HEK293 (cell line): Measurements from ENCODE around the gene MLLT3.
A peak's percentile ranks its signal among the peaks of the same experiment; 100 is the strongest.

Experiments
- CTCF ChIA-PET: fragments of 350-600 bp; formaldehyde crosslinking; extraction: SDS; loops from one replicate; lab custom pipeline; 2021; ENCODE audit warnings: antibody characterized with exemption; lab: Yijun Ruan, JAX
- POLR2A ChIA-PET: fragments of 300-600 bp; formaldehyde crosslinking; extraction: SDS; loops from one replicate; lab custom pipeline; 2020; ENCODE audit warnings: antibody characterized with exemption, inconsistent platforms; lab: Yijun Ruan, JAX
- H3K27ac ChIP-seq: fragments of 200-500 bp; sonication (Bioruptor generic); 2 replicates; pipeline ENCODE4 v1.5.1; 2014; ENCODE audit warnings: low read depth, low read length, control low read depth, inconsistent platforms; ENCODE audit errors: extremely low read depth
- H3K36me3 ChIP-seq, 2 experiments: fragments of 200-500 bp in 1 of 2; sonication (Bioruptor generic) in 1 of 2; 1 replicate in 1 of 2; 2 replicates in 1 of 2; pipeline ENCODE4 v1.5.1; 2014 to 2017; ENCODE audit warnings: inconsistent platforms in 2 of 2, low read length in 2 of 2; ENCODE audit not compliant: control insufficient read depth in 2 of 2, insufficient read depth in 1 of 2
- H3K4me1 ChIP-seq: fragments of 200-500 bp; sonication (Bioruptor generic); 2 replicates; pipeline ENCODE4 v1.5.1; 2014; ENCODE audit warnings: mild to moderate bottlenecking, low read length, inconsistent platforms; ENCODE audit not compliant: control insufficient read depth, insufficient read depth
- H3K4me3 ChIP-seq: 2 replicates; pipeline ENCODE4 v1.5.1; 2011; ENCODE audit warnings: low read depth, mild to moderate bottlenecking, control low read depth, low read length, moderate library complexity
- H3K9me3 ChIP-seq: fragments of 200-500 bp; sonication (Bioruptor generic); 2 replicates; pipeline ENCODE4 v1.5.1; 2014; ENCODE audit warnings: low read depth, low read length, inconsistent platforms; ENCODE audit not compliant: control insufficient read depth, insufficient read depth
- ATF2 ChIP-seq: fragments of 450-650 bp; formaldehyde crosslinking; IDR thresholded peaks from 2 replicates; pipeline ENCODE4 v1.5.1; 2016; ENCODE audit warnings: missing biosample characterization, missing genetic modification characterization, low read depth
- CTCF ChIP-seq: fragments of 450-650 bp; formaldehyde crosslinking; IDR thresholded peaks from 2 replicates; pipeline ENCODE4 v1.5.1; 2016; ENCODE audit warnings: missing biosample characterization, missing genetic modification characterization
- GLI4 ChIP-seq: fragments of 450-650 bp; formaldehyde crosslinking; IDR thresholded peaks from 2 replicates; pipeline ENCODE4 v1.5.1; 2016; ENCODE audit warnings: missing biosample characterization, missing genetic modification characterization
- HOXC10 ChIP-seq: sonication (generic); formaldehyde crosslinking; IDR thresholded peaks from 2 replicates; pipeline ENCODE4 v1.8.1; 2023; ENCODE audit warnings: mild to moderate bottlenecking, missing genetic modification reagents
- PRDM6 ChIP-seq: fragments of 450-650 bp; formaldehyde crosslinking; IDR thresholded peaks from 2 replicates; pipeline ENCODE4 v1.5.1; 2017; ENCODE audit warnings: missing biosample characterization, missing genetic modification characterization
- ZBTB11 ChIP-seq: fragments of 450-650 bp; formaldehyde crosslinking; conservative IDR thresholded peaks from 2 replicates; pipeline ENCODE4 v1.5.1; 2016; ENCODE audit warnings: low read depth, missing biosample characterization, missing genetic modification characterization
- ZBTB8A ChIP-seq: fragments of 450-650 bp; formaldehyde crosslinking; IDR thresholded peaks from 2 replicates; pipeline ENCODE4 v1.5.1; 2016; ENCODE audit warnings: missing biosample characterization, missing genetic modification characterization
- ZNF133 ChIP-seq: fragments of 450-650 bp; formaldehyde crosslinking; IDR thresholded peaks from 2 replicates; pipeline ENCODE4 v1.5.1; 2016; ENCODE audit warnings: missing biosample characterization, missing genetic modification characterization
- ZNF16 ChIP-seq: fragments of 450-650 bp; formaldehyde crosslinking; IDR thresholded peaks from 2 replicates; pipeline ENCODE4 v1.5.1; 2016; ENCODE audit warnings: low read depth, missing biosample characterization, missing genetic modification characterization
- ZNF239 ChIP-seq: fragments of 450-650 bp; formaldehyde crosslinking; IDR thresholded peaks from 2 replicates; pipeline ENCODE4 v1.5.1; 2016; ENCODE audit warnings: missing biosample characterization, missing genetic modification characterization
- ZNF394 ChIP-seq: fragments of 450-650 bp; formaldehyde crosslinking; IDR thresholded peaks from 2 replicates; pipeline ENCODE4 v1.5.1; 2016; ENCODE audit warnings: missing biosample characterization, missing genetic modification characterization, mild to moderate bottlenecking, moderate library complexity, borderline replicate concordance
- ZNF398 ChIP-seq: fragments of 450-650 bp; formaldehyde crosslinking; IDR thresholded peaks from 2 replicates; pipeline ENCODE4 v1.5.1; 2017; ENCODE audit warnings: missing biosample characterization, missing genetic modification characterization
- ZNF426 ChIP-seq: fragments of 450-650 bp; formaldehyde crosslinking; IDR thresholded peaks from 2 replicates; pipeline ENCODE4 v1.5.1; 2017; ENCODE audit warnings: missing biosample characterization, missing genetic modification characterization, mild to moderate bottlenecking, inconsistent platforms, moderate library complexity
- ZNF518A ChIP-seq: fragments of 450-650 bp; formaldehyde crosslinking; conservative IDR thresholded peaks from 2 replicates; pipeline ENCODE4 v1.5.1; 2016; ENCODE audit warnings: low read depth, missing biosample characterization, missing genetic modification characterization
- ZNF555 ChIP-seq: fragments of 450-650 bp; formaldehyde crosslinking; conservative IDR thresholded peaks from 2 replicates; pipeline ENCODE4 v1.5.1; 2017; ENCODE audit warnings: missing biosample characterization, mild to moderate bottlenecking, missing genetic modification characterization, inconsistent platforms
- ZNF623 ChIP-seq: fragments of 450-650 bp; formaldehyde crosslinking; IDR thresholded peaks from 2 replicates; pipeline ENCODE4 v1.5.1; 2016; ENCODE audit warnings: missing biosample characterization, missing genetic modification characterization
- ZXDB ChIP-seq: fragments of 450-650 bp; formaldehyde crosslinking; IDR thresholded peaks from 2 replicates; pipeline ENCODE4 v1.5.1; 2016; ENCODE audit warnings: missing biosample characterization, missing genetic modification characterization

MLLT3 gene

GRCh38 chr9:20650750-20651299 is 28.5 kb upstream of the MLLT3 start (continued):
- no peak for TF ChIP-seq ATF2

GRCh38 chr9:20650313-20650712 is 28.0 kb upstream of the MLLT3 start:
- ChIA-PET CTCF (interaction anchor here (1.0 kb wide), 1 partner anchor 12 kb away, joined by 4 read pairs; no protein-coding TSS in a partner anchor), POLR2A (no interaction called here)
- H3K36me3 ChIP-seq = no peaks in the 10 kb centered on the region
- H3K27ac ChIP-seq = no peak overlapping the region
- no peak overlapping the region for H3K4me3 ChIP-seq
- TF ChIP-seq ZBTB11 (tag by site-specific recombination) (peak; percentile 31; the same call in 1 of the 2 replicates), ZNF555 (tag by site-specific recombination) (peak; percentile 27), ZNF394 (tag by site-specific recombination) (peak; percentile 67; the same call in 1 of the 2 replicates), ZNF426 (tag by site-specific recombination) (peak; percentile 50), ZXDB (tag by site-specific recombination) (0 out of 2 replicates have a peak, but pooled peaks have one; percentile 22), ZNF16 (tag by site-specific recombination) (no peak), PRDM6 (tag by site-specific recombination) (no peak), GLI4 (no peak), ZNF133 (tag by site-specific recombination) (no peak), CTCF (tag by site-specific recombination) (no peak), ZNF239 (tag by site-specific recombination) (no peak), ZNF623 (tag by site-specific recombination) (peak; percentile 31; the same call in 1 of the 2 replicates), ZNF398 (no peak), ZNF518A (tag by site-specific recombination) (peak; percentile 56; the same call in 1 of the 2 replicates), ZBTB8A (tag by site-specific recombination) (peak; percentile 44; the same call in 1 of the 2 replicates), HOXC10 (CRISPR knock-in tag) (no peak)
- no peaks in the 10 kb centered on the region for H3K9me3 ChIP-seq
- H3K4me1 ChIP-seq = no peaks in the 10 kb centered on the region
